ENCODE measurements around the gene ENTPD2. TPM values are rescaled to one million over a fixed set of nuclear protein-coding genes. Genes with fewer than 3 reads are reported as not detected.

The ENTPD2 gene
- total RNA-seq, 1 experiment from 2014 or later, result 4.0 TPM

- no peak for DNase-seq
Observed at GRCh38 chr9:137077758-137078693, 24.2 kb upstream of the ENTPD2 start.

More at GRCh38 chr9:137077758-137078693, 24.2 kb upstream of the ENTPD2 start:
- no peak overlapping the region for H2AFZ ChIP-seq (ENCODE audit: low read length)
- H4K91ac ChIP-seq (ENCODE audit: insufficient read length, low read depth, low read length), result no peak overlapping the region
- peaks cover 3% of the 10 kb centered on the region for H4K20me1 ChIP-seq (ENCODE audit: control insufficient read depth, insufficient read depth, insufficient read length)
- H3K23me2 ChIP-seq (ENCODE audit: insufficient read length, low read depth, low read length, poor library complexity, severe bottlenecking), result peaks cover 17% of the 10 kb centered on the region
- H3K79me2 ChIP-seq (ENCODE audit: insufficient read depth, low read length), result no peaks in the 10 kb centered on the region
- H3K79me1 ChIP-seq (ENCODE audit: insufficient read depth, low read depth, low read length, poor library complexity, severe bottlenecking), result no peaks in the 10 kb centered on the region
- H2AK5ac ChIP-seq (ENCODE audit: insufficient read length, low read length), result no peak overlapping the region
- H3K4me1 ChIP-seq (ENCODE audit: insufficient read depth, low read length), result peaks cover 3% of the 10 kb centered on the region; the same call in 1 of the 2 replicates
- H4K5ac ChIP-seq (ENCODE audit: insufficient read length, low read depth, low read length), result no peak overlapping the region
- H2BK12ac ChIP-seq (ENCODE audit: insufficient read length, low read depth, low read length), result no peak overlapping the region
- H3K27ac Mint-ChIP-seq, result no peak overlapping the region
- no peak overlapping the region for H3K27ac ChIP-seq (ENCODE audit: insufficient read length, low read depth, low read length)
- H3K18ac ChIP-seq (ENCODE audit: insufficient read length, low read depth, low read length), result no peak overlapping the region
- no peaks in the 10 kb centered on the region for H3K9me3 ChIP-seq (ENCODE audit: control insufficient read depth, low read depth, low read length)
- H2BK5ac ChIP-seq (ENCODE audit: insufficient read length, low read length), result no peak overlapping the region
- no peak overlapping the region for H3K56ac ChIP-seq (ENCODE audit: insufficient read length, low read depth, low read length)
- H3K36me3 Mint-ChIP-seq (ENCODE audit: insufficient read depth in 1 of 3, low read depth in 3 of 3), result no peaks in the 10 kb centered on the region; a peak in 1 of 7 replicates
- H2BK15ac ChIP-seq (ENCODE audit: low read depth, low read length), result no peak overlapping the region
- peaks cover 7% of the 10 kb centered on the region; the same call in 1 of the 2 replicates for H3K27me3 ChIP-seq (ENCODE audit: insufficient read depth, low read length)
- H4K8ac ChIP-seq (replicated peaks; ENCODE audit: insufficient read length, low read depth, low read length), result no peak overlapping the region
- no CpG with 5 or more reads among the region's 76 CpGs for WGBS (ENCODE audit: extremely low coverage, insufficient read length, low lambda C conversion rate)
- peaks cover 47% of the 10 kb centered on the region for H3K27me3 Mint-ChIP-seq (ENCODE audit: low read depth)
- no peaks in the 10 kb centered on the region; a peak in 1 of 5 replicates for H3K9me3 Mint-ChIP-seq
- H3T11ph ChIP-seq (ENCODE audit: low read length), result no peak overlapping the region
- TF ChIP-seq CTCF (conservative IDR thresholded peaks at IDR 0.05), result no peak
- no peak overlapping the region for H3K9ac ChIP-seq (ENCODE audit: extremely low read depth, insufficient read length, low read length)
- peak overlapping the region; percentile 60 to 76 for H3K4me3 Mint-ChIP-seq
- H3K23ac ChIP-seq (ENCODE audit: insufficient read length, low read depth, low read length), result no peak overlapping the region
- peak overlapping the region; percentile 77 for H3K4me2 ChIP-seq (ENCODE audit: insufficient read depth, insufficient read length, low read length)
- no peak overlapping the region for H3K4ac ChIP-seq (ENCODE audit: low read depth, low read length)
- no peak overlapping the region for H2BK120ac ChIP-seq (ENCODE audit: low read depth, low read length, poor library complexity, severe bottlenecking)
- H2BK20ac ChIP-seq (ENCODE audit: low read depth, low read length, poor library complexity, severe bottlenecking), result no peak overlapping the region
- no peak overlapping the region for H3K14ac ChIP-seq (ENCODE audit: insufficient read depth, low read length)
- H3K4me1 Mint-ChIP-seq, result peaks cover 11 to 22% of the 10 kb centered on the region in 2 experiments

Measured in H9 (cell line).